ENCODE measurements around the gene PSMC5. TPM values are rescaled to one million over a fixed set of nuclear protein-coding genes. Genes with fewer than 3 reads are reported as not detected.

Gene PSMC5
- total and polyA plus RNA-seq, 2 experiments from 2014 or later, result 93.1 to 199 TPM

GRCh38 chr17:63822537-63822936 lies 4.7 kb upstream of the PSMC5 start:
- TF ChIP-seq ETS1 (IDR thresholded peaks at IDR 0.05) (no peak), POLR2AphosphoS5 (IDR thresholded peaks at IDR 0.05; ENCODE audit: low read depth) (no peak), NANOG (IDR thresholded peaks at IDR 0.05; ENCODE audit: borderline replicate concordance) (no peak), ZNF114 (CRISPR knock-in tag; IDR thresholded peaks at IDR 0.05) (no peak), CREB1 (CRISPR knock-in tag; IDR thresholded peaks at IDR 0.05; ENCODE audit: low read depth) (no peak), STAT1 (IDR thresholded peaks at IDR 0.05; ENCODE audit: unreplicated experiment) (no peak), EZH2phosphoT487 (IDR thresholded peaks at IDR 0.05; ENCODE audit: unreplicated experiment) (no peak), ZNF331 (CRISPR knock-in tag; IDR thresholded peaks at IDR 0.05; ENCODE audit: low read depth) (no peak)
- H3K79me2 ChIP-seq (replicated peaks; ENCODE audit: insufficient read depth), result peaks cover 16% of the 10 kb centered on the region
- peaks cover 20% of the 10 kb centered on the region for H3K27me3 Mint-ChIP-seq (ENCODE audit: insufficient read depth, low read depth, poor library complexity)
- ATAC-seq (no peak), DNase-seq (ENCODE audit: low spot score) (no peak)
- no peak overlapping the region for H2AFZ ChIP-seq
- peaks cover 47% of the 10 kb centered on the region for H4K20me1 ChIP-seq (replicated peaks; ENCODE audit: insufficient read depth)
- peaks cover 34% of the 10 kb centered on the region for H3F3A ChIP-seq (replicated peaks; ENCODE audit: low read depth)
- H3K36me3 Mint-ChIP-seq (ENCODE audit: low read depth), result peaks cover 99% of the 10 kb centered on the region
- no peak overlapping the region for H3K27ac Mint-ChIP-seq
- H3K27me3 ChIP-seq (ENCODE audit: insufficient read depth), result no peaks in the 10 kb centered on the region
- no peak overlapping the region for H3K27ac ChIP-seq (ENCODE audit: low read depth)
- H3K9me2 ChIP-seq (ENCODE audit: insufficient read depth), result no peaks in the 10 kb centered on the region
- no peak overlapping the region for H3K4me2 ChIP-seq
- peaks cover 69% of the 10 kb centered on the region for H3K36me3 ChIP-seq (ENCODE audit: insufficient read depth)
- peaks cover 11% of the 10 kb centered on the region for H3K4me1 Mint-ChIP-seq
- H3K4me3 Mint-ChIP-seq, result no peak overlapping the region
- H3K4me1 ChIP-seq (ENCODE audit: insufficient read depth), result peaks cover 6% of the 10 kb centered on the region; the same call in 1 of the 2 replicates
- H3K4me3 ChIP-seq, result no peak overlapping the region
- H3K9me3 Mint-ChIP-seq, result no peaks in the 10 kb centered on the region; the same call in 2 of the 3 replicates

- Mint-ChIP-seq H3K9me3 (no peaks in the 10 kb centered on the region; the same call in 2 of the 3 replicates), H3K27ac (no peak overlapping the region)
- peaks cover 62% of the 10 kb centered on the region for H3K36me3 ChIP-seq (ENCODE audit: insufficient read depth)
- TF ChIP-seq ETS1 (IDR thresholded peaks at IDR 0.05), result no peak
- TF ChIP-seq NANOG (IDR thresholded peaks at IDR 0.05; ENCODE audit: borderline replicate concordance), result no peak
- no peak for TF ChIP-seq ZNF462 (CRISPR knock-in tag; IDR thresholded peaks at IDR 0.05)
- TF ChIP-seq CREB1 (CRISPR knock-in tag; IDR thresholded peaks at IDR 0.05; ENCODE audit: low read depth), result no peak
- TF ChIP-seq CTCF (conservative IDR thresholded peaks at IDR 0.05; ENCODE audit: low read depth in 2 of 2), result no peak
- TF ChIP-seq EZH2phosphoT487 (IDR thresholded peaks at IDR 0.05; ENCODE audit: unreplicated experiment), result no peak
- no peak for TF ChIP-seq JUNB (IDR thresholded peaks at IDR 0.05; ENCODE audit: unreplicated experiment)
These were observed 3.4 kb upstream of the PSMC5 start for GRCh38 chr17:63823659-63824331.

More at GRCh38 chr17:63823659-63824331, 3.4 kb upstream of the PSMC5 start:
- no peak overlapping the region for H3K4me2 ChIP-seq
- no peak overlapping the region for H3K27ac ChIP-seq (ENCODE audit: low read depth)
- H4K20me1 ChIP-seq (replicated peaks; ENCODE audit: insufficient read depth), result peaks cover 51% of the 10 kb centered on the region
- peaks cover 28% of the 10 kb centered on the region for H3K79me2 ChIP-seq (replicated peaks; ENCODE audit: insufficient read depth)
- H3F3A ChIP-seq (replicated peaks; ENCODE audit: low read depth), result peaks cover 22% of the 10 kb centered on the region
- no peak overlapping the region for H2AFZ ChIP-seq
- peaks cover 6% of the 10 kb centered on the region; the same call in 1 of the 2 replicates for H3K4me1 ChIP-seq (ENCODE audit: insufficient read depth)
- no peaks in the 10 kb centered on the region for H3K9me2 ChIP-seq (ENCODE audit: insufficient read depth)
- Mint-ChIP-seq H3K27me3 (ENCODE audit: insufficient read depth, low read depth, poor library complexity) (peaks cover 12% of the 10 kb centered on the region), H3K4me1 (peaks cover 17% of the 10 kb centered on the region), H3K36me3 (ENCODE audit: low read depth) (peaks cover 98% of the 10 kb centered on the region), H3K4me3 (no peak overlapping the region; the same call in 2 of the 3 replicates)
- no peak for ATAC-seq
- no peak for DNase-seq (ENCODE audit: low spot score)
- no peak overlapping the region for H3K4me3 ChIP-seq
- no peaks in the 10 kb centered on the region for H3K27me3 ChIP-seq (ENCODE audit: insufficient read depth)
